GM18861 (cell line): ENCODE measurements around the gene ATP5ME.
"Not testable (repeated sequence)": the region's sequence is repeated elsewhere in the genome, so short reads cannot be mapped to it uniquely, and the experiment has no call there.

Experiments
- ATAC-seq: cut with Tn5 transposase; IDR thresholded peaks from one replicate; pipeline ENCODE4 v1.9.1; 2021; ENCODE audit not compliant: unreplicated experiment

Gene ATP5ME

GRCh38 chr4:656436-657337 lies 17.4 kb downstream of the ATP5ME start:
- ATAC-seq = no peak

- no peak for ATAC-seq
Measured at GRCh38 chr4:655464-656151, 18.5 kb downstream of the ATP5ME start.

DNA sequence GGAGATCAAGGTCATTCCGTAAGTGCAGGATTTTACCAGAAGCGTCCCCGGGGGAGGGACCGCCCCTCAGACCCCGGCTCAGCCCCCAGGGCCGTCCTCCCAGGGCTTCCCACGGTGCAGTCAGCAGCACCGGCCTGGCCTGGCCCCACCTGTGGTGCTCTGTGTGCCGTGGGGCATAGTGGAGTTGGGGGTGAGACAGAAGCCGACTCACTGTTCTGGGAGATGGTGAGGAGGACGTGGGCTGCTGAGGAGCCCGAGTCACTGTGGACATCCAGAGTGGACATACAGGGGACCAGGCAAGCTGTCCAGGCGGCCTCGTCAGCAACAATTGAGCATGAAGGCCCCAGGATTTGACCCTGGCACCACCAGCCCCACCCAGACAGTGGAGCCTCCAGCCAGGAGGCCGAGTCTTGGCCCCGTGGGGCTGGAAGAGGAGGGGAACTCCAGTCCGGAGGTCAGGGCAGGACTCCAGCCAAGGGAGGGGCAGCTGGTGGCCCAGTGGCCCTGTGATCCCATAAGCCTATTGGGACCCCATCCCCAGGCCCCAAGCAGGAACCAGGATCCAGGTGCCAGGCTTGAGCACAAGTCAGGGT lies 19.1 kb downstream of the ATP5ME start:
- ATAC-seq = no peak

DNA sequence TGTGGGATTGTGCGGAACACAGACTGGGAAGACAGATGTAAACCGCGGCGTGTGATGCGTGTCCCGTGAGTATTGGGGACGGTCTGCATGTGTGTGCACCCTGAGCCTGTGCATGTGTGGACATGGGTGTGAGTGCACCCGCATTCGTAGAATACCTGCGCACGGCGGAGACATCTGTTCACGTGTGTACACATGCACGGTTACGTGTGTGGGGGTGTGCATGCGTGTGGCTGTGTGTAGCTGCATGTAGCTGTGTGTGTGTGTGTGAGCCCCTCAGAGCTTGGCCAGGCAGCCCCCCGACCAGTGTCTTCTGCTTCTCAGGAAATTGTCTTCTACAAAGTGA lies 19.6 kb downstream of the ATP5ME start:
- ATAC-seq = no peak

DNA sequence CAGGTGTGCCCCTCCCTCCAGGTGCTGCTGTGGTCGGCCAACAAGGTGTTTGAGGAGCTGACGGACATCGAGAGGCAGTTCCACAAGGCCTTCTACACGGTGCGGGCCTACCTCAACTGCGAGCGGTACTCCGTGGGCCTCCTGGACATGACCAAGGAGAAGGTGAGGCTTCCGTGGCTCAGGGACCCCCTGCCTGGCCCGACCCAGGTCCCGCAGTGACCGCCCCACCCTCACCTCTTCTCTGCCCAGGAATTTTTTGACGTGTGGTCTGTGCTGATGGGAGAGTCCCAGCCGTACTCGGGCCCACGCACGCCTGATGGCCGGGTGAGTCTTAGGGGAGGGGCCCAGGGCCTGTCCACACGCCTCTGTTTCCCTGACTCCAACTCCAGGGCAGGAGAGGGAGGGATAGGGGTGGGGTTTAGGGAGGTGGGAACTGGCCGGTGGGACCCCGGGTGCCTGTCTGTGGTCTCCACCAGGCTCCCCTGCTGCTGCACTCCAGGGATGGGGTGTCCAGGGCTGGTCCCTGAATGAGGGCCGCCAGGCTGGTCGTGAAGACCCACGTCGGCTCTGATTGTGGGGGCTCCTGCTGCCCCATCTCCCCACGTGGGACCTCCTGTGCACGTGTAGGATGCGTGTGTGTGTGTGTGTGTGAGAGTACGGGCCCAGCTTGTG lies 20.1 kb downstream of the ATP5ME start:
- no peak for ATAC-seq

DNA sequence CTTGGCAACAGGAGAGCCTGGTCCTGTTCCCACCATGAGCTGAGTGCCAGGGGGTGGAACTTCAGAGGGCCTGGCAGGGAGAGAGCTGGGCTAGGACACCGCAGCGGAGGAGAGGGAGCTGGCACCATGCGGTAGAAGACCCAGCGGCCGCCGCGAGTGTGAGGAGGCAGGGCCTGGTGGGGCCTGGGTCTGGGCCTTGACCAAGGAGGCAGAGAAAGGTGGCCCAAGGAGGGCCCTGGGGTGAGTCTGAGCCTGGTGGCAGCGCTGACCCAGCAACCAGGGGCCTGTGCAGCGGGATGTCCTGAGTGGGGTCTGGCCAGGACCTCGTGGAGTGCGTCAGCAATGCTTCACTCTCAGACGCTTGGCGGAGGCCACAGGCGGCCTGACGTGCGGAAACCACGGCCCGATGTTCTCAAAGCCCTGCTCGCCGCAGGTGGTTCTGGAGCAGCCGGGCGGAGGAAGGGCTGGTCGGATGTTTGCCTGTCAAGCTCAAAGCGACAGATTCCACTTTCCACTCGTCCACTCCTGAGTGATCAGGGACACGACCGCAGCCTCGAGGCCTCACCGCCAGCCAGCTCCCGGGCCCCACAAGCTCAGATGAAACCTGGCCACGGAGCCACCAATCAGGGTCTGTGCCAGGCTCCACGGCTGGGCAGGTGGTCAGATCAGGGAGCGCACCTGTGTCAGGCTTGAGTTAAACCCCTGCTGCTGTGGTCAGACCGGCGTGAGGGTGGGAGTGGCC lies 20.8 kb downstream of the ATP5ME start:
- ATAC-seq = no peak

DNA sequence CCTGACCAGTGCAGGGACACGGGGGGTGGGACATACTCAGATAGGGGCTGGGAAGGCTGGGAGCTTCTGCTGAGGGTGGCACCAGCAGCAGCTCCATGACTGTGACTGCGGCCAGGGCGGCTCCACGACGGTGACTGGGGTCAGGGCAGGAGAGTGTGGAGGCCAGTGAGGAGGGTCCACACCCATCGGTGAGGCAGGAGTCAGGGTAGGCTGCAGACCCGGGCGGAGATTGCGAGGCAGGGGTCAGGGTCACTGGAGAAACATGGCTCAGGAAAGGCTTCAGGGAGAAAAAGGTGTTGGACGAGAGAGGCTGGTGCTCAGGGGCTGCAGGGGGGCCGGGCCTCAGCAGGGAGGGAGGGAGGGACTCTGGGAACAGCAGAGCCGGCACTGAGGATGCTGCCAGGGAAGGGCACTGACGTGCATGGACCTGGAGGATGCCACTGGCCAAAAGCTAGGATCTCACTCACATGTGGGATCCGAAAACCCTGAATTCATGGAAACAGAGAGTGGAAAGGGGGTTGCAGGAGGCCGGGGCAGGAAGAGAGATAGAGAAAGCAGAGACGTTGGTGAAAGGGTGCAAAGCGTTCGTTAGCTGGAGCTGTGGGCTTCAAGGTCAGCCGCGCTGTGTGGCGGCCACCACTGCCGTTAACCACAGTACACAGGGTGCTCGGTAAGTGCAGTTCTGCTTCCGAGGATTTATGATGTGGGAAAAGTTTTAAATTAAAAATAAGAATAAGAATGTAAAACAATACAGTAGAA lies 22.0 kb downstream of the ATP5ME start:
- ATAC-seq = no peak

DNA sequence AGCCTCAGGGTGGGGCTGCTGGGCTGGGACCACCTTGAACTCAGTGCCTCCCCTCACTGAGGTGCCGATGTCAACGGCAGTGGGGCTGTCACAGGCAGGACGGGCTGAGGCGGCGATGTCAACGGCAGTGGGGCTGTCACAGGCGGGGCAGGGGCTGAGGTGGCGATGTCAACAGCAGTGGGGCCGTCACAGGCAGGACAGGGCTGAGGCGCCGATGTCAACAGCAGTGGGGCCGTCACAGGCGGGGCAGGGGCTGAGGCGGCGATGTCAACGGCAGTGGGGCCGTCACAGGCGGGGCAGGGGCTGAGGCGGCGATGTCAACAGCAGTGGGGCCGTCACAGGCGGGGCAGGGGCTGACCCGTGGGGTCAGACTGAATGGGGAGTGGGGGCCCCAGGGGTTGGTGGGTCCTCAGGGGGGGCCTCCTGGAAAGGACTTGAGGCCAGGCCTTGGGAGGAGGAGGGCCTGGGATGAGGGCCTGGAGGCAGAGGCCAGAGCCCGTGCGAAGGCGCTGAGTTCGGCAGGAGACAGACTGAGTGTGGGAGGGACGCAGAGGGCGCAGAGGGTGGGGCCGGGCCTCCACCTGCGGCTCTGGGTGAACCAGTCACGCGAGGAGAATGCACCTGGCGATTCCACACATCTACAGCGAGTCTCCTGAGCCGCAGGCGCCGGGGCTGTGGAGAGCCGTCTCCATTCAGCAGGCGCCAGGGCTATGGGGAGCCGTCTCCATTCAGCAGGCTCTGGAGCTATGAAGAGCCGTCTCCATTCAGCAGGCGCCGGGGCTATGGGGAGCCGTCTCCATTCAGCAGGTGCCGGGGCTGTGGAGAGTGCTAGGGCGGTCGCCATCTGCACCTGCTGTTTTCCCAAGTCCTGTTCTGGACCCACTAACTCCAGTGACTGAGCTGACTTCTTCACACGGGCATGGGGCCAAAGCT lies 22.9 kb downstream of the ATP5ME start:
- no peak for ATAC-seq

DNA sequence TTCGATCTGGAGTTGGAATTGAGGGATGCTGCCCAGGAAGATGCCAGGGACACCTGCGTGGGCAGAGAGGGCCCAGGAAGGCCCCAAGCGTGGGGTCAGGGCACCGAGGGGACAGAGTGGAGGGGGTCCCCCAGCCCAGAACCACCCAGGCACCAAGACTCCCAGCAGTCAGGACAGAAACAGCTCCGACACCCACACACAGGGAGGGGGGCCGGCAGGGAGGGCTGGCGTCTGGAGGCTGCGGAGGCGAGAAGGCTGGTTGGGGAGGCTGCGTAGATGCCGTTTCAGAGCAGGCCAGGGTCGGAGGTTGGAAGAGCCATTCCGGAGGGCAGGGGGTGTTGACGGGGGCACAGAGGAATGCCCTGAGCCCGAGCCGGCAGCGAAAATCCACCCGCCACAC lies 23.6 kb downstream of the ATP5ME start:
- ATAC-seq = no peak

GRCh38 chr4:649751-650310 lies 24.2 kb downstream of the ATP5ME start:
- ATAC-seq = no peak

DNA sequence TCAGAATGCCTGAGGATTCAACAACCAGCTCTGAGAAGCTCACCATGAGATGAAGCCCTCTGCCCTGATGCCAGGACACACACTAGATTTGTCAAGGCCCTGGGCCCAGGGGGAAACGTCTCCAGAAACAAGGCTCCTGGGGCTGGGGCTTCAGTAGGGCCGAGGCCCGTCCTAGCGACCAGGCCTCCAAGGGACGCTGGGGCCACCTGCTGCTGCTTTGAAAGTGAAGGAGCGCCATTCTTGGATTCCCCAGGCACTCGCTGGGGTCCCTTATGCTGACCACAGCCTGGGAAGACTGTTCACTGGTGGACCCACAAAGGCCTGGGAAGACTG lies 24.8 kb downstream of the ATP5ME start:
- no peak for ATAC-seq

DNA sequence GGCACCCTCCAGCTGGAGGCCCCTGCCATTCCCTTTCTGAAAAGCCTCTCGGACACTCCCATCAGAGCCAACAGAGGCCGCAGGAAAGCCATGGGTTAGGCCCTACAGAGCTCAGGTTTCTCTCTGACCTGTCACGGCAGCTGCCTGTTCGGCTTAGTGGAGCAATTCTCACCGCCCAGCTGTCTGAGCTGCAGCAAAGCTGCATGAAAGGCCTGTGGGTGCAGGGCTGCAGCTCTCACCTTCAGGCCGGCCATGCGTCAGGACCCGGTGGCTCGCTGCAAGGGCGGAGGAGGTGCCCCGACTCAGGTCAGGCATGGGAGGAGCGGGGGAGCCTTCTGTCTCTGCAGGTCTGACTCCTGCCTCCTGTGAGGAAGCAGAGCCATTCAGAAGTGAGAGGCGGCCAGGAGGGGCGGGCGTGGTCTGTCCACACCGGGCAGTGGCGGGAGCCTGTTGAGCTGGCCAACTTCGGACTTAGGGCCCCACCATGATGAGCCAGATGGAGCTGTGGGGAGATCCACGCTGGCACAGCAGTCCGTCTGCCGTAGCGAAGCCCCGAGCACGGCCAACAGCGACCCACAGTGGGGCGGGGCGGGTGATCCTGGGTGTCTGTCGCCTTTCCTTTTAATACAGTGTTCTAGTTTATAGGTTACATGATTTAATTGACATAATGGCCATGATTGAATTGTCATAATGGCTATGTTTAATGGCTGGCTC lies 25.3 kb downstream of the ATP5ME start:
- no peak for ATAC-seq

- ATAC-seq = no peak
Measured at GRCh38 chr4:647481-647880, 26.6 kb downstream of the ATP5ME start.

DNA sequence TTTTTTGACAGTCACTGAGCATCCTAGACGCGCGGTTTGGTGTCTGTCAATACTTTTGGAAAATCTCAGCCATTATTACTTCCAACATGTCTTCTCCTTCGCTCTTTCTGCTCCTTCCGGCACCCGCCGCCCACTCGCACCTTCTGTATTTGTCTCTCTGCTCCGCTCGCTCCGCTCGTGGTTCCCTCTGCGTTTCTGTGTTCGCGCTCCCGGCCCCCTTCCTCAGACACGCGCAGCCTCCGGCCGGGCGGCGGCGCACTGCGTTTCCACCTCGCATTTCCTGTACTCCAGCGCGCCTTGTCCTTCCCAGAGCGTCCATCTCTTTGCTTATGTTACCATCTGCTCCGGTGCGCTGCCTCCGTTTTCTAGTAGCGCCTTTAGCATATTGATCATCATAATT lies 27.6 kb downstream of the ATP5ME start:
- no peak for ATAC-seq

GRCh38 chr4:642366-642765 lies 31.7 kb downstream of the ATP5ME start:
- not testable (repeated sequence) for ATAC-seq

- no peak for ATAC-seq
Measured at GRCh38 chr4:637536-638280, 36.4 kb downstream of the ATP5ME start.

- ATAC-seq = no peak
Measured at GRCh38 chr4:636628-637159, 37.4 kb downstream of the ATP5ME start.
